ENCODE measurements around the gene CREB3.

CREB3 gene

GRCh38 chr9:35745569-35745968 lies 13.1 kb downstream of the CREB3 start:
- peaks cover 28 to 60% (median 40%) of the 10 kb centered on the region in 11 experiments for H3K36me3 ChIP-seq
- no peak for TF ChIP-seq Cebpa-rat (IDR thresholded peaks at IDR 0.05)
- peak overlapping the region in 3 of 11 experiments; percentile 24 to 87 (median 56); a peak in 5 of 22 replicates for H3K9ac ChIP-seq
- no peaks in the 10 kb centered on the region for H3K9me3 ChIP-seq (replicated peaks in 1 of 11)
- no peaks in the 10 kb centered on the region for H3K27me3 ChIP-seq
- peaks cover 68 to 87% (median 76%) of the 10 kb centered on the region in 10 experiments for H3K4me1 ChIP-seq
- no peak overlapping the region for H3K27ac ChIP-seq
- H3K4me3 ChIP-seq = peak overlapping the region in 3 of 10 experiments; percentile 81 to 97 (median 91); a peak in 5 of 20 replicates
- peaks cover 0 to 81% (median 47%) of the 10 kb centered on the region in 11 experiments; a peak in 16 of 22 replicates for H4K20me1 ChIP-seq
- peak overlapping the region; percentile 78 to 100 (median 96) for H3K4me2 ChIP-seq

GRCh38 chr9:35746583-35746982 lies 14.1 kb downstream of the CREB3 start:
- Histone ChIP-seq H3K9ac (peak overlapping the region in 5 of 11 experiments; percentile 84 to 88 (median 86); a peak in 7 of 22 replicates), H4K20me1 (peaks cover 0 to 71% (median 43%) of the 10 kb centered on the region in 11 experiments; a peak in 16 of 22 replicates), H3K27me3 (no peaks in the 10 kb centered on the region), H3K4me2 (peak overlapping the region; percentile 78 to 100 (median 96)), H3K36me3 (peaks cover 24 to 60% (median 38%) of the 10 kb centered on the region in 11 experiments; a peak in 21 of 22 replicates), H3K27ac (no peak overlapping the region), H3K4me1 (peaks cover 65 to 82% (median 73%) of the 10 kb centered on the region in 10 experiments), H3K4me3 (peak overlapping the region; percentile 81 to 97 (median 88); a peak in 18 of 20 replicates), H3K9me3 (replicated peaks in 1 of 11) (no peaks in the 10 kb centered on the region)
- no peak for TF ChIP-seq Cebpa-rat (IDR thresholded peaks at IDR 0.05)

GRCh38 chr9:35748242-35748857 lies 15.9 kb downstream of the CREB3 start:
- H3K9ac ChIP-seq = peak overlapping the region; percentile 77 to 89 (median 85)
- no peaks in the 10 kb centered on the region for H3K9me3 ChIP-seq (replicated peaks in 1 of 11)
- peak overlapping the region; percentile 81 to 97 (median 88) for H3K4me3 ChIP-seq
- no peak for TF ChIP-seq Cebpa-rat (IDR thresholded peaks at IDR 0.05)
- H3K27ac ChIP-seq = peak overlapping the region; percentile 79 to 90 (median 81)
- peaks cover 25 to 61% (median 42%) of the 10 kb centered on the region in 11 experiments for H3K36me3 ChIP-seq
- H3K4me2 ChIP-seq = peak overlapping the region; percentile 78 to 100 (median 96)
- H4K20me1 ChIP-seq = peaks cover 0 to 53% (median 34%) of the 10 kb centered on the region in 11 experiments; a peak in 15 of 22 replicates
- peaks cover 53 to 64% (median 56%) of the 10 kb centered on the region in 10 experiments for H3K4me1 ChIP-seq
- H3K27me3 ChIP-seq = no peaks in the 10 kb centered on the region

- Histone ChIP-seq H3K27ac (peak within 1 kb of the TSS; percentile 79 to 90 (median 81)), H3K4me1 (peaks cover 47 to 58% (median 51%) of the 10 kb centered on the region in 10 experiments), H3K4me3 (peak within 1 kb of the TSS; percentile 81 to 97 (median 88)), H3K4me2 (peak within 1 kb of the TSS; percentile 78 to 100 (median 96)), H4K20me1 (peaks cover 0 to 48% (median 34%) of the 10 kb centered on the region in 11 experiments; a peak in 15 of 22 replicates), H3K27me3 (no peaks in the 10 kb centered on the region), H3K9ac (peak within 1 kb of the TSS; percentile 77 to 89 (median 85)), H3K36me3 (peaks cover 24 to 64% (median 44%) of the 10 kb centered on the region in 11 experiments), H3K9me3 (replicated peaks in 1 of 11) (no peaks in the 10 kb centered on the region)
- TF ChIP-seq Cebpa-rat (IDR thresholded peaks at IDR 0.05) = no peak
Measured at GRCh38 chr9:35748858-35749514, 16.5 kb downstream of the CREB3 start, which contains the start of the genes GBA2 and RGP1. Gene GBA2, minus strand, starts transcription at chr9:35749228. Its CDS starts 524 bp downstream, at chr9:35748704. Gene RGP1, plus strand, starts transcription at chr9:35749287. Its CDS starts 469 bp downstream, at chr9:35749756.

GRCh38 chr9:35749515-35750255 lies 17.2 kb downstream of the CREB3 start:
- H4K20me1 ChIP-seq = peaks cover 0 to 41% (median 32%) of the 10 kb centered on the region in 11 experiments; a peak in 15 of 22 replicates
- no peaks in the 10 kb centered on the region for H3K27me3 ChIP-seq
- H3K27ac ChIP-seq = peak overlapping the region; percentile 79 to 90 (median 81)
- peaks cover 17 to 64% (median 42%) of the 10 kb centered on the region in 11 experiments for H3K36me3 ChIP-seq
- H3K4me2 ChIP-seq = peak overlapping the region; percentile 78 to 100 (median 96)
- H3K9ac ChIP-seq = peak overlapping the region; percentile 77 to 89 (median 85)
- peaks cover 43 to 56% (median 47%) of the 10 kb centered on the region in 10 experiments for H3K4me1 ChIP-seq
- no peaks in the 10 kb centered on the region for H3K9me3 ChIP-seq (replicated peaks in 1 of 11)
- peak overlapping the region; percentile 81 to 97 (median 88) for H3K4me3 ChIP-seq
- no peak for TF ChIP-seq Cebpa-rat (IDR thresholded peaks at IDR 0.05)

GRCh38 chr9:35750256-35750531 lies 17.7 kb downstream of the CREB3 start:
- Histone ChIP-seq H3K27me3 (no peaks in the 10 kb centered on the region), H3K9me3 (replicated peaks in 1 of 11) (no peaks in the 10 kb centered on the region), H3K4me3 (peak overlapping the region in 8 of 10 experiments; percentile 81 to 97 (median 88); a peak in 14 of 20 replicates), H3K27ac (peak overlapping the region in 6 of 11 experiments; percentile 79 to 90 (median 83); a peak in 9 of 22 replicates), H3K4me2 (peak overlapping the region; percentile 78 to 100 (median 96)), H3K9ac (peak overlapping the region in 9 of 11 experiments; percentile 77 to 89 (median 85); a peak in 14 of 22 replicates), H3K36me3 (peaks cover 16 to 63% (median 38%) of the 10 kb centered on the region in 11 experiments; a peak in 20 of 22 replicates), H4K20me1 (peaks cover 0 to 35% (median 31%) of the 10 kb centered on the region in 11 experiments; a peak in 15 of 22 replicates), H3K4me1 (peaks cover 37 to 58% (median 49%) of the 10 kb centered on the region in 10 experiments)
- TF ChIP-seq Cebpa-rat (IDR thresholded peaks at IDR 0.05) = no peak

- no peak overlapping the region for H3K4me3 ChIP-seq
- H3K36me3 ChIP-seq = peaks cover 16 to 48% (median 35%) of the 10 kb centered on the region in 11 experiments; a peak in 20 of 22 replicates
- H3K4me2 ChIP-seq = no peak overlapping the region
- peaks cover 40 to 61% (median 53%) of the 10 kb centered on the region in 10 experiments for H3K4me1 ChIP-seq
- no peak overlapping the region for H3K27ac ChIP-seq
- no peaks in the 10 kb centered on the region for H3K27me3 ChIP-seq
- H4K20me1 ChIP-seq = peaks cover 0 to 9% (median 0%) of the 10 kb centered on the region in 11 experiments; a peak in 7 of 22 replicates
- H3K9me3 ChIP-seq (replicated peaks in 1 of 11) = no peaks in the 10 kb centered on the region
- no peak overlapping the region for H3K9ac ChIP-seq
- no peak for TF ChIP-seq Cebpa-rat (IDR thresholded peaks at IDR 0.05)
Measured at GRCh38 chr9:35753466-35753865, 21.0 kb downstream of the CREB3 start.

GRCh38 chr9:35754264-35754663 lies 21.8 kb downstream of the CREB3 start, which contains the start of gene MSMP:
Gene MSMP, minus strand, starts transcription at chr9:35754276. Its CDS starts 147 bp downstream, at chr9:35754129.
- H3K4me3 ChIP-seq = no peak within 1 kb of the TSS
- H3K4me1 ChIP-seq = peaks cover 47 to 66% (median 60%) of the 10 kb centered on the region in 10 experiments
- H3K9me3 ChIP-seq (replicated peaks in 1 of 11) = no peaks in the 10 kb centered on the region
- peaks cover 0 to 7% (median 0%) of the 10 kb centered on the region in 11 experiments; a peak in 1 of 22 replicates for H4K20me1 ChIP-seq
- TF ChIP-seq Cebpa-rat (IDR thresholded peaks at IDR 0.05) = no peak
- H3K36me3 ChIP-seq = peaks cover 16 to 48% (median 35%) of the 10 kb centered on the region in 11 experiments; a peak in 20 of 22 replicates
- H3K9ac ChIP-seq = no peak within 1 kb of the TSS
- H3K27me3 ChIP-seq = no peaks in the 10 kb centered on the region
- H3K4me2 ChIP-seq = peak within 1 kb of the TSS in 9 of 11 experiments; percentile 91 to 100 (median 97); a peak in 11 of 22 replicates
- 0 out of 22 replicates have a peak within 1 kb of the TSS, but pooled peaks of 1 of the 11 experiments have one; percentile 15 for H3K27ac ChIP-seq
